GM21515 (cell line): ENCODE results near the gene SCAANT1.
A peak's percentile ranks its signal among the peaks of the same experiment; 100 is the strongest.

Experiments
- ATAC-seq: cut with Tn5 transposase; IDR thresholded peaks from one replicate; pipeline ENCODE4 v1.9.1; 2021; ENCODE audit not compliant: unreplicated experiment

Gene SCAANT1

DNA sequence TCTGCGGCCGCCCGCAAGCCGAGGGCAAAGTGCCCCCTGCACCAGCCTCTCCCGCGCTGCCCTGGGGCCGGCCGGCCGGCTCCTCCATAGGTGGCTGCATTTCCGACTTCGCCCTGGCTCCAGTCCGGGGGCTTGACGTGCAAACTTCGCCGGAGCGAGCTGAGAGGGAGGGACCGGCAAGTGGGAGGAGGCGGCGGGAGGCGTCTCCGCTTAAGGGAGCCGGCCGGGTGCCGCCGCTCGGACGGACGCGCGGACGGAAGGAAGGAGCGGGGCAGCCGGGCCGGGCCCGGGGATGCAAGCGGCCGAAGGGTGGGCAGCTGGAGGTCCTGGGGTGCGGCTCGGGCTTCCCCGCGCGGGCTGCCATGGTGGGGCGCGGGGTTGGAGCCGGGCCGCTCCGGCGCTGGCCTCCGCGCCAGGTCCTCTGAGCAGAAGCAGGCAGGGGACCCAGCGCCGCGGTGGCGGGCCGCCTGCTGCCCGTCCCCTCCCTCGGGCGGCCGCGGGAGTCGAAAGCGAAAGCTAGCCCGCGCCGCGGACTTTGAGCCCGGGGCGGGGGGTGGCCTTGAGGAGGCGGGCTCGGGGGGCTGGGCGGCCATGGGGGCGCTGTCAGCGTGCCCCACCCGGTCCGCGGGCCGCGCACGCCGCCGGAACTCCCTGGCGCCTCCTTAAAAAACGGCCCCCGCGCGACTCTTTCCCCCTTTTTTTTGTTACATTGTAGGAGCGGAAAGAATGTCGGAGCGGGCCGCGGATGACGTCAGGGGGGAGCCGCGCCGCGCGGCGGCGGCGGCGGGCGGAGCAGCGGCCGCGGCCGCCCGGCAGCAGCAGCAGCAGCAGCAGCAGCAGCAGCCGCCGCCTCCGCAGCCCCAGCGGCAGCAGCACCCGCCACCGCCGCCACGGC is at the start of gene SCAANT1:
SCAANT1 (minus strand) TSS at position 511 of the 895 bp plus-strand sequence.
- ATAC-seq: peak; percentile 76

DNA sequence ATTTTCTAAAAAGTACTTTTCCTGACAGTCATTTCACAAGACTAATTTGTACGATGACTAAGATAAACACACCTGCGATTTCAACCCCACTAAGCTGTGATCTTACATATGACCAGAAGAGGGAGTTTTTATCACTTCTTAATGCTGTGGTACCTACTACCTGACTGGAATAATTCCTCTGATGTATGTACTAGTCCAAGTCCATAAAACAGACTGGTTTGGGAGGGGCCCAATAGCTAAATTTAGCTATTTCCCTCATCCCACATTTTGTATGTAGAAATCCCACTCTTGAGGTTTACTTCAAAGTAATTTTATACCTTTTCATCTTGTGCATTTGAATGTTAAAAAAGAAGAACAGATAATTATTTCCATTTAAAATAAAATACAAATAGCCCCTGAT is 49.7 kb upstream of the SCAANT1 start:
- peak; percentile 76 for ATAC-seq

DNA sequence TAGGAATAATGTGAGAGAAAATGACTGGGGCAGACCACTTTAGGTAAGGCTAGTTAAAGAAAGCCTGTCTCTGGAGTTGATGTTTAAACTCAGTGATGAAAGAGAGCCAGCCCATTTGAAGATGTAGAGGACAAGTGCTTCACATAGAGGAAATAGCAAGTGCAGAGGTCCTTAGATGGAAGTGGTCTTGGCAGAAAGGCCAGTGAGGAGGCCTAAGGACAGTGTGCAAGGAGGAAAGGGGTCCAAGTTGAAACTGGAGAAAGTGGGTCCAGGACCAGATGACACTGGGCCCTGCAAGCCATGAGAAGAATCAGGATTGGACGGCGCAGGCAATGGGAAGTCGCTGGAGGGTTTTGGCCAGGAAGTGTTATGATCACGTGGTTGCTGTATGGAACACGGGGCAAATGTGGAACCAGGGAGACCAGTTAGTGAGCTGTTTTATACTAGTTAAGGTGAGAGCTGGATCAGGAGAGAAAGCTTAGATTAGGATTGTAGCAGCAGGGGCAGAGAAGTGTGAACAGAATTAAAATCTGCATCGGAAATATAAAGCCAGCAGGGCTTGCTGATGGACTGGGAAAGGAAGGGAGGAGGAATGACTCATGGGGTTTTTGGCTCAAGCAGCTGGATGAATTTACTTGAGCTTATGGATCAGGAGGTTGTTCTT is 48.0 kb upstream of the SCAANT1 start:
- ATAC-seq: no peak

- ATAC-seq: no peak
These were observed 47.0 kb upstream of the SCAANT1 start for GRCh38 chr3:63959146-63959545.

- no peak for ATAC-seq
These were observed 43.8 kb upstream of the SCAANT1 start for GRCh38 chr3:63955830-63956545.

DNA sequence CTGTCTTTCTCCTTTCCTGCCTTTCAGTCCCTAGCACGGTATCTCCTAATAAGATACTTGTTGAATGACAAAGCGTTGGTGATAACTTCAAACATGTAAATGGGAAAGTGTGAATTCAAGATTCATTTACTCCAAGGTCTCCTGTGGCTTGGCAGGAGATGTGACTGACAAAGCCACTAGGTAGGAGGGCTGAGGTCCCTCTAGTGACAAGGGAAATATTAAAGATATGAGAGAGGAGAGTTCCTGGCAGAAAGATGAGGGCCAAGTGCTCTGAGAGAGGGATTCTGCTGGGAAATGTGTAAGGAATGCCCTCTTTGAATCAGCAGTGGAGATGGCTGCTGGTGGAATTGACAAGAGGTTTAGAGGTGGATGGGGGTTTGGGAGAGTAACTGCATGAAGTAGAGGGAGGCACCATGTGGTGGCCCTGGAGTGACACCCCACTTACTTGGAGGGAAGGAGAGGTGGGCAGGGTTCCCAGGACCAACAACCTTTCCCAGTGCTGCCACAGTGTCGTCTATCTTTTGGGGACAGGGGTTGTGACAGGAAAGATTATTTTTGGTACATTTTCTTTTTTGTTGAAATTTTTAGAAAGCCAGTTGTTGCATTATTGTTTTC is 43.0 kb upstream of the SCAANT1 start:
- ATAC-seq: no peak

- ATAC-seq: no peak
These were observed 42.0 kb upstream of the SCAANT1 start for GRCh38 chr3:63954182-63954581.

DNA sequence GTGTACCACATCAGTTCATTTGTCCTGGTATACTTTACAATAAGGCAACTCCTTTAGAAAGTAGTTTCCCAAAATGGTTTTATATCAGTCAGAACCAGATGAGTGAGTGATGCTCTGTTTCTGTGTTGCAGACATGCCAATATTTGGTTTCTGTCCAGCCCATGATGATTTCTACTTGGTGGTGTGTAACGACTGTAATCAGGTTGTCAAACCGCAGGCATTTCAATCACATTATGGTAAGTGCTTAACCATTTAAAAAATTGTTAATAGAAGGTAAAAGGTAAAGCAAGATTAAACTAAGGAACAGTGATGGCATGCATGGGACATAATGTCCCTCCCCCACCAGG is 40.0 kb upstream of the SCAANT1 start:
- no peak for ATAC-seq

- ATAC-seq: peak; percentile 45
These were observed 39.5 kb upstream of the SCAANT1 start for GRCh38 chr3:63951492-63952247.

DNA sequence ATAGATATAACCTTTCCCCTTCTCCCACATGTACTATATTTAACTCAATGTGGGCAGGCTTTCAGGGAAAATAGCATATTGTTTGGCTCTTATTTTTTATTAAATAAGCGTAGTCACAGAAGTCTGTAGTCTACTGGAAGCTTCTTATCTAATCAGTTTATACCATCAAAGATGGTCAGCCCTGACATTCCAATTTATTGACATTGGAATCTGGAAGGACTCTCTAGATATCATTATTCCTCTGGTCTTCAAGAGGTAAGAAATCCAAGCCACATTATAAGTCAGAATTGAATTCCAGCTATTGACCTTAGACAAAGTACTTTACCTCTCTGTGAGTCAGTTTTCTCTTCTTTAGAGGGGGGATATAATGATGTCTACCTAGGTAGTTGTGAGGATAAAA is 38.5 kb upstream of the SCAANT1 start:
- no peak for ATAC-seq

GRCh38 chr3:63949005-63949404 is 36.8 kb upstream of the SCAANT1 start:
- ATAC-seq: no peak

GRCh38 chr3:63947594-63947993 is 35.4 kb upstream of the SCAANT1 start:
- no peak for ATAC-seq

DNA sequence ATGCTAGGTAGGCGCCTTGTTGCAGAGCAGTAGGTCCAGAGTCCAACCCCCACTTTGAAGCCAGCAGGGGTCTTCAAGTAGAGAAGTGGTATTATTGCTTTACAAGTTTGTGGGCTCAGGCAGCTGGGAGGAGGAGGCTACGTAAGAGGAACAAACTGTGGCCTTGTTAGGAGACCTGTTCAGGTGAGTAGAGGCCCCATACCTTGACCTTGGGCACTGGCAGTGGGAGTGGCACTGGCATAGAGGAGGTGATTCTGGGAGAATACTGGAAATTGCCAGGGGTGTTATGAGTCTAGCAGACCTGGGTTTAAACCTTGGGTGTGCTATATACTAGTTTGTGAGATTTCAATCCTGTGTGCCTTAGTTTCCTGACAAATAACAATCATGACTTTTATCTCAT is 34.6 kb upstream of the SCAANT1 start:
- no peak for ATAC-seq

DNA sequence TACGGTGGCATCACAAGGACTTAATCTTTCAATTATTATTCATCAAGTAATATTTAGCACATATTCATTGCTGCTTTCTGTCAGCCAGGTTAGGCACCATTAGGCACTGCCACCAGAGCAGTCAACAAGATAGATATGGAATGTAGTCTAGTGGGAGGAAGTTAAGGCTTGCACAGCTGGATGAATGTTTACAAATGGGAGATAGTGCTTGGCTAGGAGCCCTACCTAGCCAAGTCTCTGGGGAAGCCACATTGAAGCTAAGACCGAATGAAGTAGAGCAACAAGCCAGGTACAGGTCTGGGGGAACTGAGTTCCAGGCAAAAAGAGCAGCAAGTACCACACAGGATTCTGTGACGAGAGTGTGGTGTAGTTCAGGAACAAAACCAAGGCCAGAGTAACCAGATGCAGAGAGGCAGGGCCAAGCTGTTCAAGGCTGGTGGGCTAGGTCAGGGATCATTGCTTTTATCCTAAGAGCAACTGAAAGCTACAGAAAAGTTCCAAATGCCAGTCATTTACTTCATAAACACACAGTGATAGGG is 33.4 kb upstream of the SCAANT1 start:
- ATAC-seq: no peak

GRCh38 chr3:63943678-63944077 is 31.5 kb upstream of the SCAANT1 start:
- no peak for ATAC-seq

DNA sequence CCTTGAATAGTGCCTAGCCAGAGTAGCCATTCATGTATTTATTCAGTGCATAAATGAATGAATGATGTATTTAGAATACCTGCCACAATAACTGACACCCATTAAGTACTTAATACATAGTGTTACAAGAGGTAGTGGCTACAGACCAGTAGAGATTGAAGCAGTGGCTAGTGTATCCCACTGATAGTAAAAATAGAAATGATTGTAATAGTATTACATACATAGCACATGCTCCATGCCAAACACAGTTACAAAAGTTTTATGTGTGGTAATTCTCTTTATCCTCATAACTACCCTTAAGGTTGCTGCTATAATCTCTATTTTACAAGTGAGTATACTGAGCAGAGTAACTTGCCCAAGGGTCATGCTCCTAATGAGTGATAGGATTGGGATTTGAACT is 30.3 kb upstream of the SCAANT1 start:
- no peak for ATAC-seq

GRCh38 chr3:63940389-63940757 is 28.2 kb upstream of the SCAANT1 start:
- ATAC-seq: no peak

GRCh38 chr3:63937661-63938651 is 25.8 kb upstream of the SCAANT1 start:
- ATAC-seq: peak; percentile 56

- no peak for ATAC-seq
These were observed 24.7 kb upstream of the SCAANT1 start for GRCh38 chr3:63936925-63937324.
